ENCODE results near the gene RFPL1.

DNA sequence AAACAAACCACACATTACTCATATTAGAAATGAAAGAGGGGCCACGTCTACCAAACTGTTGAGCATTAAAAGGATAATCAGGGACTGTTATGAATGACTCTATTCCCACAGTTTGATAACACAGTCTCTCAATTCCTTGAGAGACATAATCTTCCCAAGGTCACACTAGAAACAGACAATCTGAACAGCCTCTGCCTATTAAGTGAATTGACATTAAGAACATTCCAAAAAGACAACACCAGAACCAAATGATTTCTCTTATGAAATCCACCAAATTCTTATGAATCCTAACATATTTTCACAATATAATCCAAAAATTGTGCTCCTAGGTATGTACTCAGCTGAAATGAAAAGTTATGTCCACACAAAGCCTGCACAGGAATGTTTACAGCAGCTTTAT lies 4.6 kb downstream of the RFPL1 start:
- TF ChIP-seq YY1 (IDR thresholded peaks at IDR 0.05; ENCODE audit: insufficient read depth, insufficient read length) (no peak), ZNF274 (IDR thresholded peaks at IDR 0.05; ENCODE audit: low read depth, low read length) (no peak), SUZ12 (IDR thresholded peaks at IDR 0.05; ENCODE audit: extremely low read depth, insufficient read depth, insufficient read length) (no peak)
